22Rv1 (cell line): ENCODE results near the gene SLIT1.

Experiments
- CTCF ChIP-seq: fragments of 450-650 bp; IDR thresholded peaks from 2 replicates; pipeline ENCODE4 v1.5.1; 2017; ENCODE audit warnings: mild to moderate bottlenecking
- ZFX ChIP-seq: fragments of 450-650 bp; IDR thresholded peaks from 2 replicates; pipeline ENCODE4 v1.6.1; 2017; ENCODE audit warnings: antibody characterized with exemption, borderline replicate concordance

GRCh38 chr10:97163181-97163580, 22.6 kb downstream of the SLIT1 start:
- TF ChIP-seq CTCF (no peak), ZFX (no peak)
